ENCODE measurements around the gene PSMD1.
"Not testable (repeated sequence)": the region's sequence is repeated elsewhere in the genome, so short reads cannot be mapped to it uniquely, and the experiment has no call there.

The PSMD1 gene
- 75.6 to 468 (median 95.0) reads per million in 3 experiments for total RNA-seq

- peak; percentile 93 for DNase-seq
These were observed at the start of gene PSMD1 for GRCh38 chr2:231056453-231057416. TSS of gene PSMD1 (plus strand) at chr2:231056867. CDS start at chr2:231057026, 159 bp downstream.

- DNase-seq, result no peak
These were observed 49.2 kb upstream of the PSMD1 start for GRCh38 chr2:231007286-231008098.

- DNase-seq, result no peak
These were observed 48.5 kb upstream of the PSMD1 start for GRCh38 chr2:231008131-231008530.

GRCh38 chr2:231009236-231009919 lies 47.3 kb upstream of the PSMD1 start:
- no peak for DNase-seq

GRCh38 chr2:231010201-231010730 lies 46.4 kb upstream of the PSMD1 start:
- DNase-seq, result no peak

GRCh38 chr2:231011526-231011925 lies 45.1 kb upstream of the PSMD1 start:
- no peak for DNase-seq

GRCh38 chr2:231012463-231012862 lies 44.2 kb upstream of the PSMD1 start:
- DNase-seq, result no peak

- no peak for DNase-seq
These were observed 42.8 kb upstream of the PSMD1 start for GRCh38 chr2:231013820-231014219.

- no peak for DNase-seq
These were observed 41.2 kb upstream of the PSMD1 start for GRCh38 chr2:231015478-231015877.

GRCh38 chr2:231015926-231016325 lies 40.7 kb upstream of the PSMD1 start:
- no peak for DNase-seq

- DNase-seq, result no peak
These were observed 40.0 kb upstream of the PSMD1 start for GRCh38 chr2:231016566-231017230.

- no peak for DNase-seq
These were observed 39.5 kb upstream of the PSMD1 start for GRCh38 chr2:231017231-231017598.

GRCh38 chr2:231018184-231018583 lies 38.5 kb upstream of the PSMD1 start:
- no peak for DNase-seq

GRCh38 chr2:231025059-231025458 lies 31.6 kb upstream of the PSMD1 start:
- DNase-seq, result not testable (repeated sequence)

- DNase-seq, result no peak
These were observed 27.8 kb upstream of the PSMD1 start for GRCh38 chr2:231028889-231029288.

- no peak for DNase-seq
These were observed 27.1 kb upstream of the PSMD1 start for GRCh38 chr2:231029563-231029962.

GRCh38 chr2:231030725-231031124 lies 25.9 kb upstream of the PSMD1 start:
- no peak for DNase-seq

- DNase-seq, result no peak
These were observed 24.0 kb upstream of the PSMD1 start for GRCh38 chr2:231032575-231033140.

GRCh38 chr2:231033147-231034132 lies 23.2 kb upstream of the PSMD1 start:
- DNase-seq, result no peak

- DNase-seq, result no peak
These were observed 22.3 kb upstream of the PSMD1 start for GRCh38 chr2:231034291-231034882.
